ENCODE data around the gene EMC8. TPM values are rescaled to one million over a fixed set of nuclear protein-coding genes. Genes with fewer than 3 reads are reported as not detected.

EMC8 gene
- total and polyA plus RNA-seq, 2 donors from 2014 or later, result 20.9 to 24.7 TPM

- Histone ChIP-seq H3K27ac (ENCODE audit: low read depth in 2 of 2, low read length in 2 of 2) (no peak overlapping the region), H3K36me3 (ENCODE audit: control insufficient read depth in 2 of 3, insufficient read depth in 3 of 3, low read length in 3 of 3) (peaks cover 0 to 18% (median 3%) of the 10 kb centered on the region in 3 donors), H3K4me1 (ENCODE audit: control insufficient read depth in 2 of 3, insufficient read depth in 2 of 3, low read depth in 1 of 3, low read length in 3 of 3) (no peaks in the 10 kb centered on the region), H3K4me3 (ENCODE audit: low read length in 3 of 3) (no peak overlapping the region), H3K27me3 (ENCODE audit: control insufficient read depth, insufficient read depth, low read length) (no peaks in the 10 kb centered on the region), H3K9me3 (ENCODE audit: control insufficient read depth in 2 of 3, insufficient read depth in 1 of 3, low read length in 3 of 3) (no peaks in the 10 kb centered on the region), H3K9ac (ENCODE audit: low read length in 3 of 3) (no peak overlapping the region)
- no peak for TF ChIP-seq CTCF (IDR thresholded peaks at IDR 0.05; ENCODE audit: borderline replicate concordance, extremely low read depth, insufficient read depth)
- intact Hi-C loops (cut with DNase I), result no loop called here
- FAIRE-seq (no peak), DNase-seq (no peak)
These were observed 25.2 kb downstream of the EMC8 start for GRCh38 chr16:85774136-85774535.

- Histone ChIP-seq H3K4me3 (ENCODE audit: low read length in 3 of 3) (no peak overlapping the region), H3K27me3 (ENCODE audit: control insufficient read depth, insufficient read depth, low read length) (no peaks in the 10 kb centered on the region), H3K9ac (ENCODE audit: low read length in 3 of 3) (no peak overlapping the region), H3K9me3 (ENCODE audit: control insufficient read depth in 2 of 3, insufficient read depth in 1 of 3, low read length in 3 of 3) (no peaks in the 10 kb centered on the region), H3K36me3 (ENCODE audit: control insufficient read depth in 2 of 3, insufficient read depth in 3 of 3, low read length in 3 of 3) (peaks cover 0 to 7% (median under 1%) of the 10 kb centered on the region in 3 donors), H3K27ac (ENCODE audit: low read depth in 2 of 2, low read length in 2 of 2) (no peak overlapping the region), H3K4me1 (ENCODE audit: control insufficient read depth in 2 of 3, insufficient read depth in 2 of 3, low read depth in 1 of 3, low read length in 3 of 3) (no peaks in the 10 kb centered on the region)
- no peak for FAIRE-seq
- DNase-seq, result no peak
- TF ChIP-seq CTCF (IDR thresholded peaks at IDR 0.05; ENCODE audit: borderline replicate concordance, extremely low read depth, insufficient read depth), result no peak
- intact Hi-C loops (cut with DNase I), result no loop called here
These were observed 26.3 kb downstream of the EMC8 start for GRCh38 chr16:85773044-85773443.

- no peak for FAIRE-seq
These were observed 28.6 kb downstream of the EMC8 start for GRCh38 chr16:85770741-85771140.

More at GRCh38 chr16:85770741-85771140, 28.6 kb downstream of the EMC8 start:
- Histone ChIP-seq H3K9ac (ENCODE audit: low read length in 3 of 3) (no peak overlapping the region), H3K27me3 (ENCODE audit: control insufficient read depth, insufficient read depth, low read length) (no peaks in the 10 kb centered on the region), H3K36me3 (ENCODE audit: control insufficient read depth in 2 of 3, insufficient read depth in 3 of 3, low read length in 3 of 3) (no peaks in the 10 kb centered on the region), H3K4me3 (ENCODE audit: low read length in 3 of 3) (no peak overlapping the region), H3K27ac (ENCODE audit: low read depth in 2 of 2, low read length in 2 of 2) (no peak overlapping the region), H3K9me3 (ENCODE audit: control insufficient read depth in 2 of 3, insufficient read depth in 1 of 3, low read length in 3 of 3) (no peaks in the 10 kb centered on the region), H3K4me1 (ENCODE audit: control insufficient read depth in 2 of 3, insufficient read depth in 2 of 3, low read depth in 1 of 3, low read length in 3 of 3) (no peaks in the 10 kb centered on the region)
- DNase-seq, result no peak
- intact Hi-C loops (cut with DNase I), result no loop called here
- TF ChIP-seq CTCF (IDR thresholded peaks at IDR 0.05; ENCODE audit: borderline replicate concordance, extremely low read depth, insufficient read depth), result no peak

All from kidney (tissue), 14 donors.